ENCODE results near the gene PXDN. TPM values are rescaled to one million over a fixed set of nuclear protein-coding genes. Genes with fewer than 3 reads are reported as not detected.
"Not testable (repeated sequence)": the region's sequence is repeated elsewhere in the genome, so short reads cannot be mapped to it uniquely, and the experiment has no call there.

Gene PXDN
- total and polyA plus RNA-seq, 3 experiments from 2014 or later, result 0.39 to 3.3 (median 1.00) TPM

DNA sequence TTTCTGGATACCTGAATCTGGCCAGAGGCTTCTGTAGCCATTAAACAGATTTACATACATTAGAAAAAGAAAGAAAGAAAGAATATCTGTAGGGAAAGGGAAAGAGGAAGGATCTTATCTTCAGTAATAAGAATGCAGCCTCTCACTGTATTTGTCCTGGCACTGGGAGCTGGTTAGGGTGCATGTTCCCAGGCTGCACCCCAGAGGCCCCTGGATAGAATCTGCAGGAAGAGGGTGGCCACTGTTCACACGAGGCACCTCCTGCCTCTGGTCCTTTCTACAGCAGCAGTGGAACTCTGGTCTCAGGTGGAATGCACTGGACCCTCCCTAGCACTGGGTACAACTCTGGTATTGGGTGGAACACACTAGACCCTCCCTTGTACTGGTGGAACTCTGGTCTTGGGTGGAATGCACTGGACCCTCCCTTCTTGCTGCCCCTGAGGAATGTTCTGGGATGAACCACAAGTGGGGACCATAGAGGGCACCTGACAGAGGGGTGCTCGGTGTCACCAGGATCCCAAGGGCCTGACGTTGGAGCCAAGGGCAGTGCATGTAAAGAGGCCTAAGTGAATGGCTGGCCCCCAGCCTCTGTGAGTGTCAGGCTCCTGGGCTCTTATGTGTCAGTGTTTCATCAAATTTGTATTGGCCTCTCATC, 27.4 kb upstream of the PXDN start:
- POLR2A ChIA-PET, result no interaction called here
- CTCF ChIA-PET, result no interaction called here

DNA sequence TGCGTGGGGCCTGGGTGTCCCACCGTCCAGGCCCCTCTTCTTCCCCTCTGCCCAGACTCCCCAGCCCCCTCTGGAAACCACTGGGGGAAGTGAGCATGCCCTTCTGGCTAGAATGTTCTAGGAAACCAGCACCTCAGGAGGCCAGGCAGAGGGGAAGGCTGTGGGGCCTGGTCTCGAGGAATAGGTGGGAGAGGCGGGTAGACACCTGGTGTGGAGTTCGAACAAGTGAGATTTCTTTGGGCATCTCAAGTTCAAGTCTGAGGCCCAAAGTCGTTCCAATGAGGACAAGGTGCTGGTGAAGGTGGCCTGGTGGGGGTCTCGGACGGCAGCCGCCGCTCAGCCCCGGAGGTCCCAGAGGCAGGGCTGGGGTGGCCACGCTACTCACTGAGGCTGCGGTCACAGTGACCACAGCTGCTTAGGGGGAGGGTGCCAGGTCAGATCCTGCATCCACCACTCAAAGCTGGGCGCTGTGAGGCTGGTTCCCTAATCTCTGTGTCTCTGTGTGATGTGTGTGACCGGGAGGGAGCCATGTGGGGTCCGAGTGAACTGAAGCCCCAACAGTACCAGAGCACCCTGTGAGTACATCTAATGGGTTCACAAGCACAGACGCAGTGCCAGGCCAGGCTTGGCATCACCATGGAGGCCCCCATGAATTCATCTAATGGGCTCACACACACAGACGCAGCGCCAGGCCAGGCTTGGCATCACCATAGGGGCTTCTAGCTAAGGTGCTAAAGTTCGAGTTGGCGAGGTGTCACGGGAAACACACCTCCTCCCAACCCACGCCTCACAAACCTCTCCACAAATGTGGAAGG, 26.5 kb upstream of the PXDN start:
- Mint-ChIP-seq H3K36me3 (no peaks in the 10 kb centered on the region), H3K27me3 (peaks cover 0 to 2% of the 10 kb centered on the region in 2 donors), H3K4me1 (no peaks in the 10 kb centered on the region), H3K27ac (no peak overlapping the region), H3K4me3 (no peak overlapping the region), H3K9me3 (peaks cover 0 to 1% (median 0%) of the 10 kb centered on the region in 5 donors)
- no peaks in the 10 kb centered on the region for H3K9me3 ChIP-seq (ENCODE audit: low read length)
- no peak overlapping the region for H3K4me3 ChIP-seq (ENCODE audit: low read length)
- H3K36me3 ChIP-seq (ENCODE audit: insufficient read depth, low read length), result no peaks in the 10 kb centered on the region
- no peak overlapping the region for H3K27ac ChIP-seq (ENCODE audit: low read depth, low read length)
- no peaks in the 10 kb centered on the region for H3K4me1 ChIP-seq (ENCODE audit: insufficient read depth, low read length)
- POLR2A ChIA-PET, result no interaction called here
- no peaks in the 10 kb centered on the region for H3K27me3 ChIP-seq (ENCODE audit: insufficient read depth, low read length, poor library complexity, severe bottlenecking)
- DNase-seq, result peak in 1 of 5 donors; percentile 14
- CTCF ChIA-PET, result interaction anchor here (1.2 to 1.8 kb wide), 3 partner anchors 10 to 32 kb away, joined by 3 to 11 read pairs (median 4); no protein-coding TSS in a partner anchor

More for the DNA sequence above, 27.4 kb upstream of the PXDN start:
- no peaks in the 10 kb centered on the region for H3K9me3 ChIP-seq (ENCODE audit: low read length)
- peaks cover 0 to 2% of the 10 kb centered on the region in 2 donors for H3K27me3 Mint-ChIP-seq
- H3K9me3 Mint-ChIP-seq, result peaks cover 0 to 1% (median 0%) of the 10 kb centered on the region in 5 donors
- peak in 1 of 5 donors; percentile 1 for DNase-seq
- H3K4me3 ChIP-seq (ENCODE audit: low read length), result no peak overlapping the region
- no peaks in the 10 kb centered on the region for H3K36me3 Mint-ChIP-seq
- no peaks in the 10 kb centered on the region for H3K4me1 ChIP-seq (ENCODE audit: insufficient read depth, low read length)
- H3K4me3 Mint-ChIP-seq, result no peak overlapping the region
- H3K36me3 ChIP-seq (ENCODE audit: insufficient read depth, low read length), result no peaks in the 10 kb centered on the region
- no peaks in the 10 kb centered on the region for H3K27me3 ChIP-seq (ENCODE audit: insufficient read depth, low read length, poor library complexity, severe bottlenecking)
- H3K27ac ChIP-seq (ENCODE audit: low read depth, low read length), result no peak overlapping the region
- H3K4me1 Mint-ChIP-seq, result no peaks in the 10 kb centered on the region
- H3K27ac Mint-ChIP-seq, result no peak overlapping the region

- Histone ChIP-seq H3K4me3 (ENCODE audit: low read length) (no peak overlapping the region), H3K4me1 (ENCODE audit: insufficient read depth, low read length) (no peaks in the 10 kb centered on the region), H3K36me3 (ENCODE audit: insufficient read depth, low read length) (no peaks in the 10 kb centered on the region), H3K9me3 (ENCODE audit: low read length) (no peaks in the 10 kb centered on the region), H3K27ac (ENCODE audit: low read depth, low read length) (no peak overlapping the region), H3K27me3 (ENCODE audit: insufficient read depth, low read length, poor library complexity, severe bottlenecking) (no peaks in the 10 kb centered on the region)
- Mint-ChIP-seq H3K4me3 (no peak overlapping the region), H3K9me3 (peaks cover 0 to 5% (median 0%) of the 10 kb centered on the region in 5 donors), H3K27me3 (peaks cover 0 to 2% of the 10 kb centered on the region in 2 donors), H3K27ac (peak overlapping the region in 1 of 8 donors; percentile 84), H3K4me1 (no peaks in the 10 kb centered on the region), H3K36me3 (no peaks in the 10 kb centered on the region)
- DNase-seq, result peak in 4 of 5 donors; percentile 7 to 50 (median 15)
- CTCF ChIA-PET, result interaction anchor here (0.8 to 1.8 kb wide), 6 partner anchors 11 to 218 kb away, joined by 3 to 11 read pairs (median 4); no protein-coding TSS in a partner anchor
- POLR2A ChIA-PET, result no interaction called here
These were observed 25.5 kb upstream of the PXDN start for GRCh38 chr2:1769703-1770422.

GRCh38 chr2:1767939-1768691, 23.8 kb upstream of the PXDN start:
- ChIA-PET CTCF (no interaction called here), POLR2A (no interaction called here)
- H3K9me3 ChIP-seq (ENCODE audit: low read length), result no peaks in the 10 kb centered on the region
- H3K4me1 Mint-ChIP-seq, result no peaks in the 10 kb centered on the region
- DNase-seq, result peak in 1 of 5 donors; percentile 42
- H3K36me3 Mint-ChIP-seq, result no peaks in the 10 kb centered on the region
- H3K4me3 ChIP-seq (ENCODE audit: low read length), result no peak overlapping the region
- no peaks in the 10 kb centered on the region for H3K4me1 ChIP-seq (ENCODE audit: insufficient read depth, low read length)
- H3K27ac Mint-ChIP-seq, result peak overlapping the region in 1 of 8 donors; percentile 81
- no peak overlapping the region for H3K4me3 Mint-ChIP-seq
- H3K36me3 ChIP-seq (ENCODE audit: insufficient read depth, low read length), result no peaks in the 10 kb centered on the region
- H3K27me3 ChIP-seq (ENCODE audit: insufficient read depth, low read length, poor library complexity, severe bottlenecking), result no peaks in the 10 kb centered on the region
- no peak overlapping the region for H3K27ac ChIP-seq (ENCODE audit: low read depth, low read length)
- H3K27me3 Mint-ChIP-seq, result peaks cover 0 to 2% of the 10 kb centered on the region in 2 donors
- peaks cover 0 to 5% (median 0%) of the 10 kb centered on the region in 5 donors for H3K9me3 Mint-ChIP-seq

DNA sequence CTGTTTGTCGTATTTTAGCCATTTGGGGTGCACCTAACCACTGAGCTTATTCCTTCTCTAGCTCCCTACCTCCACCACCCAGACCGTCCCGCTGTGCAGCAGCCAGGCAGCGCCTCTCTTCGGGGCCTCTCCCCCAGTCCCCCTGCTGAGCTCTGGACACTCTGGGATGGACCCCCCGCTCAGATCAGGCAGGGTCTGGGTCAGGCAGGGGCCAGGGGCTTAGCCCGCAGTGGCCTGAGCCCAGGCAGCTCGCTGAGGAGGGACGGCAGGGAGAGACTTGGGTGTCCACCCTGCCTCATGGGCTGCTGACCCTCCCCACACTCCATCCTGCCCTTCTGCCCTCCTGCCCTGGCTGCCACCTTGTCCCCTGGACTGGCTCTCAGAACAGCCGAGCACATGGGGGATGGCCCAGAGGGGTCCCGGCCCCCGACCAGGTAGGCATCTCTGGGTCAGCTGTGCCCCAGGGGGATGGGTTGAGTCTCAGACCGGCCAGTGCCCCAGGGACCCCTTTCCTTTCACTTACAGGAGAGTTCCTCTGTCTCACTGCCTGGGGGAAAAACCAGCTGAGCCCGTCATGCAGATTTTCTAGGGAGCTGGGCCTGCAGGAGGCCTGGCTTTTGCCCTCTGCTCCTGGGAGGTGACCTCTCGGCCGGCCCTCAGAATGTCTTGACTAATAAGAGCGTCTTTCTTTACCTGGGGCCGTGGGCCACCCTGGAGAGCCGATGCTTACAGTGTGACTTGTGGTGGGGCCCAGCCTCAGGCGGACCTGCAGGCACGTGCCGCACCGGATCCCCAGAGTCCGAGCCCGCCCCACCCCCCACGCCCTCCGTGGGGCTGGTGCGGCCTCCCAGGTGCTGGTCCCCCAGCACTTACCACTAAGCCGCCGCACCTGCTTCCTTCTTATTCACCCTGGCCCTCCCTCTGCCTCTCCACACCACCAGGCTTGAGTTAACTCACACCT, 22.8 kb upstream of the PXDN start:
- CTCF ChIA-PET, result no interaction called here
- Mint-ChIP-seq H3K4me3 (no peak overlapping the region), H3K27ac (no peak overlapping the region), H3K9me3 (peaks cover 0 to 5% (median 0%) of the 10 kb centered on the region in 5 donors), H3K27me3 (peaks cover 0 to 2% of the 10 kb centered on the region in 2 donors), H3K4me1 (no peaks in the 10 kb centered on the region), H3K36me3 (no peaks in the 10 kb centered on the region)
- Histone ChIP-seq H3K9me3 (ENCODE audit: low read length) (no peaks in the 10 kb centered on the region), H3K36me3 (ENCODE audit: insufficient read depth, low read length) (no peaks in the 10 kb centered on the region), H3K27ac (ENCODE audit: low read depth, low read length) (no peak overlapping the region), H3K27me3 (ENCODE audit: insufficient read depth, low read length, poor library complexity, severe bottlenecking) (no peaks in the 10 kb centered on the region), H3K4me3 (ENCODE audit: low read length) (no peak overlapping the region), H3K4me1 (ENCODE audit: insufficient read depth, low read length) (no peaks in the 10 kb centered on the region)
- DNase-seq, result peak in 1 of 5 donors; percentile 43
- POLR2A ChIA-PET, result no interaction called here

GRCh38 chr2:1766425-1766824, 22.1 kb upstream of the PXDN start:
- Histone ChIP-seq H3K27ac (ENCODE audit: low read depth, low read length) (no peak overlapping the region), H3K27me3 (ENCODE audit: insufficient read depth, low read length, poor library complexity, severe bottlenecking) (no peaks in the 10 kb centered on the region), H3K36me3 (ENCODE audit: insufficient read depth, low read length) (no peaks in the 10 kb centered on the region), H3K9me3 (ENCODE audit: low read length) (no peaks in the 10 kb centered on the region), H3K4me3 (ENCODE audit: low read length) (no peak overlapping the region), H3K4me1 (ENCODE audit: insufficient read depth, low read length) (no peaks in the 10 kb centered on the region)
- H3K36me3 Mint-ChIP-seq, result no peaks in the 10 kb centered on the region
- no peak overlapping the region for H3K27ac Mint-ChIP-seq
- CTCF ChIA-PET, result no interaction called here
- no peak overlapping the region for H3K4me3 Mint-ChIP-seq
- no peaks in the 10 kb centered on the region for H3K4me1 Mint-ChIP-seq
- POLR2A ChIA-PET, result no interaction called here
- H3K9me3 Mint-ChIP-seq, result peaks cover 0 to 5% (median 0%) of the 10 kb centered on the region in 5 donors
- H3K27me3 Mint-ChIP-seq, result peaks cover 0 to 2% of the 10 kb centered on the region in 2 donors
- DNase-seq, result peak in 1 of 5 donors; percentile 17

GRCh38 chr2:1765201-1765600, 20.9 kb upstream of the PXDN start:
- H3K27ac ChIP-seq (ENCODE audit: low read depth, low read length); H3K9me3 Mint-ChIP-seq; H3K36me3 Mint-ChIP-seq; H3K27ac Mint-ChIP-seq; H3K27me3 Mint-ChIP-seq; H3K9me3 ChIP-seq (ENCODE audit: low read length); POLR2A ChIA-PET; H3K27me3 ChIP-seq (ENCODE audit: insufficient read depth, low read length, poor library complexity, severe bottlenecking); H3K4me3 Mint-ChIP-seq; H3K4me1 Mint-ChIP-seq; CTCF ChIA-PET; DNase-seq; H3K36me3 ChIP-seq (ENCODE audit: insufficient read depth, low read length); H3K4me3 ChIP-seq (ENCODE audit: low read length); H3K4me1 ChIP-seq (ENCODE audit: insufficient read depth, low read length): not testable (repeated sequence)

Data from CD8-positive, alpha-beta memory T cell (primary cell).